Ishikawa (cell line): Measurements from ENCODE around the gene MARCO.

Experiments used
- CEBPB ChIP-seq: IDR thresholded peaks from 2 replicates; pipeline ENCODE4 v1.6.1; 2012
- CREB1 ChIP-seq: IDR thresholded peaks from 2 replicates; pipeline ENCODE4 v1.6.1; 2012; ENCODE audit warnings: low read depth
- EGR1 ChIP-seq: IDR thresholded peaks from 2 replicates; pipeline ENCODE4 v1.6.1; 2012
- EP300 ChIP-seq: IDR thresholded peaks from 2 replicates; pipeline ENCODE4 v1.6.1; 2012; ENCODE audit warnings: borderline replicate concordance
- FOXM1 ChIP-seq: IDR thresholded peaks from 2 replicates; pipeline ENCODE4 v1.6.1; 2012; ENCODE audit warnings: low read depth, borderline replicate concordance
- NFIC ChIP-seq: IDR thresholded peaks from 2 replicates; pipeline ENCODE4 v1.6.1; 2012
- RAD21 ChIP-seq: IDR thresholded peaks from 2 replicates; pipeline ENCODE4 v1.6.1; 2012; ENCODE audit warnings: low read depth
- TAF1 ChIP-seq: IDR thresholded peaks from 2 replicates; pipeline ENCODE4 v1.6.1; 2012; ENCODE audit warnings: low read depth, mild to moderate bottlenecking
- TCF12 ChIP-seq: IDR thresholded peaks from 2 replicates; pipeline ENCODE4 v1.6.1; 2012; ENCODE audit warnings: low read depth
- TEAD4 ChIP-seq: IDR thresholded peaks from 2 replicates; pipeline ENCODE4 v1.6.1; 2012
- YY1 ChIP-seq: IDR thresholded peaks from 2 replicates; pipeline ENCODE4 v1.6.1; 2012; ENCODE audit warnings: low read depth
- ZBTB7A ChIP-seq: IDR thresholded peaks from 2 replicates; pipeline ENCODE4 v1.6.1; 2012; ENCODE audit warnings: low read depth
- TF ChIP-seq, protein P1 (sequence below): IDR thresholded peaks from 2 replicates; pipeline ENCODE4 v1.6.1; 2012
- TF ChIP-seq, protein P2 (sequence below): IDR thresholded peaks from 2 replicates; pipeline ENCODE4 v1.6.1; 2012; ENCODE audit warnings: low read depth, mild to moderate bottlenecking
- TF ChIP-seq, protein P3 (sequence below): IDR thresholded peaks from 2 replicates; pipeline ENCODE4 v1.6.1; 2012

Gene MARCO

DNA sequence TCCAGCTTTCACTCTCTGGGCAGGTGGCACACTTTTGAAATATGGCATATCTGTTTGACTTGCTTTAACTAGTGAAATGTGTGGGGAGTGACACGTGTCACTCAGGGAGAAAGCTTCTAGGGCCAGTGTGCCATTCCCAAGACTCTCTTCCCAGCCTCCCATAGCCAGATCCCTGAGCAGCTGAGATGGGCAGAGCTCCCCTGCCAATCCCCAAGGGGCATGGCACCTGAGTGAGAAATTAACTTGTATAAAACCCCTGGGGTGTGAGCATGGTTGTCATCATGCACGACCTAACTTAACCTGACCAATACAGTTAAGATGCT lies 39.0 kb upstream of the MARCO start:
- TF ChIP-seq, protein P1, sequence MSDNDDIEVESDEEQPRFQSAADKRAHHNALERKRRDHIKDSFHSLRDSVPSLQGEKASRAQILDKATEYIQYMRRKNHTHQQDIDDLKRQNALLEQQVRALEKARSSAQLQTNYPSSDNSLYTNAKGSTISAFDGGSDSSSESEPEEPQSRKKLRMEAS: no peak
- TF ChIP-seq NFIC (no peak), ZBTB7A (no peak), FOXM1 (no peak), RAD21 (no peak), EP300 (no peak), YY1 (no peak), TCF12 (no peak), CEBPB (no peak), EGR1 (no peak), TEAD4 (no peak), TAF1 (no peak), CREB1 (no peak)
- TF ChIP-seq, protein P2, sequence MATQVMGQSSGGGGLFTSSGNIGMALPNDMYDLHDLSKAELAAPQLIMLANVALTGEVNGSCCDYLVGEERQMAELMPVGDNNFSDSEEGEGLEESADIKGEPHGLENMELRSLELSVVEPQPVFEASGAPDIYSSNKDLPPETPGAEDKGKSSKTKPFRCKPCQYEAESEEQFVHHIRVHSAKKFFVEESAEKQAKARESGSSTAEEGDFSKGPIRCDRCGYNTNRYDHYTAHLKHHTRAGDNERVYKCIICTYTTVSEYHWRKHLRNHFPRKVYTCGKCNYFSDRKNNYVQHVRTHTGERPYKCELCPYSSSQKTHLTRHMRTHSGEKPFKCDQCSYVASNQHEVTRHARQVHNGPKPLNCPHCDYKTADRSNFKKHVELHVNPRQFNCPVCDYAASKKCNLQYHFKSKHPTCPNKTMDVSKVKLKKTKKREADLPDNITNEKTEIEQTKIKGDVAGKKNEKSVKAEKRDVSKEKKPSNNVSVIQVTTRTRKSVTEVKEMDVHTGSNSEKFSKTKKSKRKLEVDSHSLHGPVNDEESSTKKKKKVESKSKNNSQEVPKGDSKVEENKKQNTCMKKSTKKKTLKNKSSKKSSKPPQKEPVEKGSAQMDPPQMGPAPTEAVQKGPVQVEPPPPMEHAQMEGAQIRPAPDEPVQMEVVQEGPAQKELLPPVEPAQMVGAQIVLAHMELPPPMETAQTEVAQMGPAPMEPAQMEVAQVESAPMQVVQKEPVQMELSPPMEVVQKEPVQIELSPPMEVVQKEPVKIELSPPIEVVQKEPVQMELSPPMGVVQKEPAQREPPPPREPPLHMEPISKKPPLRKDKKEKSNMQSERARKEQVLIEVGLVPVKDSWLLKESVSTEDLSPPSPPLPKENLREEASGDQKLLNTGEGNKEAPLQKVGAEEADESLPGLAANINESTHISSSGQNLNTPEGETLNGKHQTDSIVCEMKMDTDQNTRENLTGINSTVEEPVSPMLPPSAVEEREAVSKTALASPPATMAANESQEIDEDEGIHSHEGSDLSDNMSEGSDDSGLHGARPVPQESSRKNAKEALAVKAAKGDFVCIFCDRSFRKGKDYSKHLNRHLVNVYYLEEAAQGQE: no peak
- TF ChIP-seq, protein P3, sequence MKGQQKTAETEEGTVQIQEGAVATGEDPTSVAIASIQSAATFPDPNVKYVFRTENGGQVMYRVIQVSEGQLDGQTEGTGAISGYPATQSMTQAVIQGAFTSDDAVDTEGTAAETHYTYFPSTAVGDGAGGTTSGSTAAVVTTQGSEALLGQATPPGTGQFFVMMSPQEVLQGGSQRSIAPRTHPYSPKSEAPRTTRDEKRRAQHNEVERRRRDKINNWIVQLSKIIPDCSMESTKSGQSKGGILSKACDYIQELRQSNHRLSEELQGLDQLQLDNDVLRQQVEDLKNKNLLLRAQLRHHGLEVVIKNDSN: no peak

DNA sequence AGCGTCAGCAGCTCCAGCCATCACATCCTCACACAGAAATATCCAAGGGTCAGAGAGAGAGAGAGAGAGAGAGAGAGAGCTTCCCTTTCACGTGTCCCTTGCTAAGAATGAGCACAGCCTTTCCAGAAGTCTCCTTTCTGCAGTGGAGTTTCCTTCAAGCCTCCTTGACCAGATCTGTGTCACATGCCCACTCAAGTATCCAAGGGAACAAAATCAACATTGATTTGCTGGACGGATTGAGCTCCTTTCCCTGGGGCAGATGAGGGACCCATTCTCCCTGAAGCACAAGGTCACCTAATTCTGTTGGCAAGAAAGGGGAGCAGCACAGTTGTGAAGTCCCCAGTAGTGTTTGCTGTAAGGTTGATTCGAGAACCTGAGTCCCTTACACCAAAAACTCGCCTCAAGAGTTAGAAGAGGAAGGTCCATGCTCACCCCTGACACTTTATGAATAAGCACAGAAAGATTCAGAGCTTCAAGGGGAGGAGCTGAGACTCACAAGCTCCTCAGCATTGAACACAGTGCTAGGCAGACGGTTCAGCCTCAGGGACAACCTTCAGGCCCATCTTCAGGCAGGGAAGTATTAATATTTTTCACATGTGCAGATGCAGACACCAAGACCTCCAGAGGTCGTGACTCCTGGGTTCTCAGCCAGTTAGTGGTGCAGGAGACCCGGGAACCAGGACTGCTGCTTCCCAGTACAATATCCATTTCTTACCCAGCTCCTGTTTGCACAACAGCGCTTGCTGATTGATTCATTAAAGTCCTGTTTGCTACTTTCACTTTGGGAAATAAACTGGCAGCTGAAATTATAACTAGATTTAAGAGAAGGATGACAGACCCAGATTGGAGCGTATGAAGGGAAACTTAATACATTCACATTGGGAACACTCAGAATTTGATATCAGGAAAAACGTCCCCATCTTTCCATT lies 38.2 kb upstream of the MARCO start:
- TF ChIP-seq TCF12 (no peak), FOXM1 (no peak), TAF1 (no peak), TEAD4 (no peak)
- TF ChIP-seq, protein P3: no peak

DNA sequence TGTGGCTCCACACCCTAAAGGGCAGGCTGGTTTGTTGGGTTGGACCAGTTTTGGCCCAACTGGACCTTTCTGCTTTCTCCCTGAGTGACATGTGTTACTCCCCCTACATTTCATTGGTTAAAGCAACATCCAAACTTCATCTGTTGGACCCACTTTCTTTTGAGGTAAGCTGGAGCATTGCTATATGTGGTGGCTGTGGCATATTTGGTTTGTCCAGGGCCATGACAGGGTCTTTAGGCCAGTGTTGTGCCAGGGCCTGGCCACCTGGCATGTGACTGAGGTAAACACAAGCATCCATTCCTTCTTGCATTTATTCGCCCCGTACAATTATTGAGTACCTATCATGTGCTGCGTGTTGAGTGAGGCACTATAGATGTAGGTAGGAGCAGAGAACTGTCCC lies 36.8 kb upstream of the MARCO start:
- TF ChIP-seq ZBTB7A (no peak), EGR1 (no peak), NFIC (no peak), TEAD4 (no peak), RAD21 (no peak), TCF12 (no peak), FOXM1 (no peak), EP300 (no peak), TAF1 (no peak), CREB1 (no peak), CEBPB (no peak)
- TF ChIP-seq, protein P3: no peak
- TF ChIP-seq, protein P1: no peak
- TF ChIP-seq, protein P2: no peak

DNA sequence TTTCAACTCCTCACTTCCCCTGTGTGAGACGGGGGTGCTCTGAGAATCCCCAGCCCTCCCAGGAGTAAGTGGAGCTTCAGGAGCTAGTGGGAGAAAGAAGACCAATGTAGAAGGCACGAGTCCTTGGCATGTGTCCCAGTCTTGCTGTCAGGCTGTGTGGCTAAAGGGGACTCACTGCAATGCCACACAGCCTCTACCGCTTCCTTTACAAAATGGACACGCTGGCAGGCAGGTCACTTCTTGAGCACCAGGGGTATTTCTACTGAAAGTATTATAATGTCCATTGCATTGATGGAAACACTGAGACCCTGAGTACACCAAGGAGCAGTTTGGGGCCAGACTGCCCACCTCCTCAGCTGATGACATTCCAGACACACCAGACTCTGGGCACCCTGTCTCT lies 35.8 kb upstream of the MARCO start:
- TF ChIP-seq, protein P3: no peak
- no peak for TF ChIP-seq YY1
- no peak for TF ChIP-seq RAD21
- no peak for TF ChIP-seq TEAD4
- TF ChIP-seq EGR1: no peak
- TF ChIP-seq EP300: no peak
- no peak for TF ChIP-seq FOXM1
- no peak for TF ChIP-seq TAF1
- TF ChIP-seq, protein P2: no peak
- no peak for TF ChIP-seq TCF12
- TF ChIP-seq, protein P1: no peak
- no peak for TF ChIP-seq CEBPB
- no peak for TF ChIP-seq ZBTB7A
